ENCODE measurements around the gene CAMKMT.

Gene CAMKMT

DNA sequence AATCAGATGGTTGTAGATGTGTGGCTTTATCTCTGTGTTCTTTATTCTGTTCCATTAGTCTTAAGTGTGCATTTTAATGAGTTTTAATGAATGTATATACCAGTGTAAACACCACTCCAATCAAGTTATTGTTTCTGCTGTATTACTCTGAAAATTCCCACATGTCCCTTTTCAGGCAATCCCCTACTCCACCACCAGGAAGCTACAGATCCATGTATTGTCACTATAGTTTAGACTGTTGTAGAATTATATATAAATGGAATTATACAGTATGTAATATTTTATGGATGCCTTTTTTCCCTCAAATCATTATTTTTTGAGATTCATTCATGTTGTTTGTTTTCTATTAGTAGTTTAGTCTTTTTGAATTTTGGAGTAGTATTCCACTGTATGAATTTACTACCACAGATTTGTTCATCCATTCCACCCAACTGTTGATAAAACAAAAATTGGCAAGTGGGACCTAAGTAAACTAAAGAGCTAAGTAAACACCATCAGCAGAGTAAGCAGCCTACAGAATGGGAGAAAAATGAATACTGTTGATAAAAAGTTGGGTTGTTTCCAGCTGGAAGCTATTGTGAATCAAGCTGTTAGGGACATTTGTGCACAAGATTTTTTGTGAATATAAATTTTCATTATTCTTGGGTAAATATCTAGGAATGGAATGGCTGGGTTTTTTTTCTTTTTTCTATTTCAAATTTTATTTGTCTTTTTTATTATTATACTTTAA lies 262.0 kb downstream of the CAMKMT start:
- Histone ChIP-seq H3K4me1 (ENCODE audit: control insufficient read depth, insufficient read depth, low read length) (no peaks in the 10 kb centered on the region), H3K9ac (ENCODE audit: low read length) (no peak overlapping the region), H3K9me3 (ENCODE audit: control insufficient read depth, low read length) (no peaks in the 10 kb centered on the region), H3K4me3 (ENCODE audit: low read length) (no peak overlapping the region), H3K27me3 (ENCODE audit: control insufficient read depth, insufficient read depth, low read length) (no peaks in the 10 kb centered on the region), H3K36me3 (ENCODE audit: control insufficient read depth, insufficient read depth, low read length) (no peaks in the 10 kb centered on the region)

DNA sequence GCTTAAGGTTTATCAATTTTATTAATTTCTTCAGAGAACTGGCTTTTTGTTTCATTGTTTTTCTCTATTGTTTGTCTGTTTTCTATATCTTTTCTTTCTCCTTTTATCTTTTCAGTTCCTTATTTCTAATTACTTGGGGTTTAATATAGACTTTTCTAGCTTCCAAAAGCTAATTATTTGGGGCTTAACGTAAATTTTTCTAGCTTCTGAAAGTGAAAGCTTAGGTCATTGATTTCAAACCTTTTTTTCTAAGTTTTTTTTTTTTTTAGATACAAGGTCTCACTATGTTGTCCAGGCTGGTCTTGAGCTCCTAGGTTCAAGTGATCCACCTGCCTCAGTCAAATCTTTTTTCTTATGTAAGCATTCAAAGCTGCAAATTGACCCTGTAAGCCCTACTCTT lies 266.6 kb downstream of the CAMKMT start:
- no peaks in the 10 kb centered on the region for H3K9me3 ChIP-seq (ENCODE audit: control insufficient read depth, low read length)
- H3K4me1 ChIP-seq (ENCODE audit: control insufficient read depth, insufficient read depth, low read length) = no peaks in the 10 kb centered on the region
- no peak overlapping the region for H3K9ac ChIP-seq (ENCODE audit: low read length)
- H3K27me3 ChIP-seq (ENCODE audit: control insufficient read depth, insufficient read depth, low read length) = no peaks in the 10 kb centered on the region
- H3K4me3 ChIP-seq (ENCODE audit: low read length) = no peak overlapping the region
- H3K36me3 ChIP-seq (ENCODE audit: control insufficient read depth, insufficient read depth, low read length) = no peaks in the 10 kb centered on the region

DNA sequence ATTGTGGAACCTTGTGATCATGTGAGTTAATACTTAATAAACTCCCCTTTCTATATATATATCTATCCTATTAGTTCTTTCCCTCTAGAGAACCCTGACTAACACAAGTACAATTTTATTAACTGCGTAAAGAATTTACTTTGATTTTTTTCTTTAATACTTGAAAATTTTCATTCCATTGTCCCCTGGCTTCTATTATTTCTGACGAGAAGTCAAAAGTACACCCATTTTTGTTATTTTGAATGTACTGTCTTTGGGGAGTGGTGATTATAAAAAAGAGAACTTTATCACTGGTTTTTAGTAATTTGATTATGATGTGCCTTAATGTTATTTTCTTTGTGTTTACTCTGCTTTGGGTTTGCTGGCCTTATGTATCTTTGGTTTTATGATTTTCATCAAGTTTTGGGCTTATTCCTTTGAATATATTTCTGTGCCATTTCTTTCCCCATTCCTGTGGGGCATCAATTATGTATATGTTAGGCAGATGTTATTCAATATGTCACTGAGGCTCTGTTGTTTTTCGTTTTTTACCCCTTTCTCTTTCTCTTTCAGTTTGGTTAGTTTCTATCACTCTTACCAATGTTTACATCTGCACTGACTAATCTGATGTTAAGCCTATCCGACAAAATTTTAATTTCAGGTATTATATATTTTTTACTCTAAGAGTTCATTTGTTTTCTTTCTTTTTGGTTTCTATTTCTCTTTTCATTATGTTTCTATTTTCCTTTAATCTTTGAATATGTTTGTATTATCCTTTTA lies 271.4 kb downstream of the CAMKMT start:
- no peak overlapping the region for H3K4me3 ChIP-seq (ENCODE audit: low read length)
- H3K36me3 ChIP-seq (ENCODE audit: control insufficient read depth, insufficient read depth, low read length) = no peaks in the 10 kb centered on the region
- no peaks in the 10 kb centered on the region for H3K9me3 ChIP-seq (ENCODE audit: control insufficient read depth, low read length)
- no peak overlapping the region for H3K9ac ChIP-seq (ENCODE audit: low read length)
- no peaks in the 10 kb centered on the region for H3K27me3 ChIP-seq (ENCODE audit: control insufficient read depth, insufficient read depth, low read length)
- H3K4me1 ChIP-seq (ENCODE audit: control insufficient read depth, insufficient read depth, low read length) = no peaks in the 10 kb centered on the region

DNA sequence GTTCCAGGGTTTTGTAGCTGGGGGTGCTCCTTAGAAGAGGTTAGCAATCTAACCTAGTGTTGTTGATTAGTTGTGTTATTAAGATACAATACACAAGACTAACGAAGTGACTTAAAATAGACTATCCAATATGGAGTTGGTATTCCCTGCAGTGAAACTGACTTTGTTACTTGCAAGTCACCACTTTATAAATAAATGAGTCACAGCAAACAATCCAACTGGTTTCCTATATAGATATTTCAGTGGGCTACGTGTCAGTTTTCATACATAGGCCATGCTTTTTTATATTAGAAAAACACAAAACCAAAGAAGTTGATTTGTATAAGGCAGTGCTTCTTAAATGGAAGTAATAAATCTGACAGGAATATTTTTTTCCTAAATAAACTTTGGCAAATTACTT lies 274.0 kb downstream of the CAMKMT start:
- Histone ChIP-seq H3K27me3 (ENCODE audit: control insufficient read depth, insufficient read depth, low read length) (no peaks in the 10 kb centered on the region), H3K9ac (ENCODE audit: low read length) (no peak overlapping the region), H3K4me3 (ENCODE audit: low read length) (no peak overlapping the region), H3K36me3 (ENCODE audit: control insufficient read depth, insufficient read depth, low read length) (no peaks in the 10 kb centered on the region), H3K4me1 (ENCODE audit: control insufficient read depth, insufficient read depth, low read length) (no peaks in the 10 kb centered on the region), H3K9me3 (ENCODE audit: control insufficient read depth, low read length) (no peaks in the 10 kb centered on the region)

DNA sequence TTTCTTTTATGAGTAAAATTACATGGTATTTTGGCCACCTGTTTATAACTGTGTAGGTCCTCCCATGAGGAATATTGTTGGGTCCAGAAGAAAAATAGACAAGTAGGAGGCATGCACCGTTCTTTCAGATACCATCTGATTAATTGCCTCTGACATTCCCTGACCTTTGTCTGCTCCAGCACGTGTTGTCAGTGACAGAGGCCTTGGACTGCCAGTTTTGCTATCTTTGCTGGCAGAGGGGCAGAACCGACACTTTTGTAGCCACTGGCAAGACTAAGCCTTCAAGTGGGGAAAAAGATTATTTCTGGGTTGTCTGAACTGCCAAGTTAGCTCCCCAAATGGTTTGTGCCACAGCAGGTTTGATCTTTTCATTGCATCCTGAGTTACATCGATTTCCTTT lies 276.9 kb downstream of the CAMKMT start:
- Histone ChIP-seq H3K9me3 (ENCODE audit: control insufficient read depth, low read length) (no peaks in the 10 kb centered on the region), H3K9ac (ENCODE audit: low read length) (no peak overlapping the region), H3K4me1 (ENCODE audit: control insufficient read depth, insufficient read depth, low read length) (no peaks in the 10 kb centered on the region), H3K27me3 (ENCODE audit: control insufficient read depth, insufficient read depth, low read length) (no peaks in the 10 kb centered on the region), H3K4me3 (ENCODE audit: low read length) (no peak overlapping the region), H3K36me3 (ENCODE audit: control insufficient read depth, insufficient read depth, low read length) (no peaks in the 10 kb centered on the region)

DNA sequence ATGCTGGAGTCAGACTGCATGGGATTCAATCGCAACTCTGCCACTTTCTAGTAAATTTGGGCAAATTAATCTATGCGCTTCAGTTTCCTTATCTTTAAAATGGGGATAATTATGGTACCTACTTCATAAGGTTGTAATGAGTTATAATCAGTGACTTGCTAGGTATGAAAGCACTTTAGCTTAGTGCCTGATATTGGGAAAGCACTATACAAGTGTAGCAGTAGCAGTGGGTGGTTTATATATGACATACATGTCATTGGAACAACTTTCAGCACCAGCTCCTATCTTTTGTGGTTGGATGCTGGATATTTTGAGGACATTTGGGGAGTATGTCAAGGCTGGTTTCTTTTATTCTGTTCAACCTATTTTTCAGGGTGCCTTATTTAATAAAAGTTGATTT lies 277.7 kb downstream of the CAMKMT start:
- H3K4me1 ChIP-seq (ENCODE audit: control insufficient read depth, insufficient read depth, low read length) = no peaks in the 10 kb centered on the region
- H3K27me3 ChIP-seq (ENCODE audit: control insufficient read depth, insufficient read depth, low read length) = no peaks in the 10 kb centered on the region
- H3K4me3 ChIP-seq (ENCODE audit: low read length) = no peak overlapping the region
- H3K9ac ChIP-seq (ENCODE audit: low read length) = no peak overlapping the region
- H3K36me3 ChIP-seq (ENCODE audit: control insufficient read depth, insufficient read depth, low read length) = no peaks in the 10 kb centered on the region
- no peaks in the 10 kb centered on the region for H3K9me3 ChIP-seq (ENCODE audit: control insufficient read depth, low read length)

DNA sequence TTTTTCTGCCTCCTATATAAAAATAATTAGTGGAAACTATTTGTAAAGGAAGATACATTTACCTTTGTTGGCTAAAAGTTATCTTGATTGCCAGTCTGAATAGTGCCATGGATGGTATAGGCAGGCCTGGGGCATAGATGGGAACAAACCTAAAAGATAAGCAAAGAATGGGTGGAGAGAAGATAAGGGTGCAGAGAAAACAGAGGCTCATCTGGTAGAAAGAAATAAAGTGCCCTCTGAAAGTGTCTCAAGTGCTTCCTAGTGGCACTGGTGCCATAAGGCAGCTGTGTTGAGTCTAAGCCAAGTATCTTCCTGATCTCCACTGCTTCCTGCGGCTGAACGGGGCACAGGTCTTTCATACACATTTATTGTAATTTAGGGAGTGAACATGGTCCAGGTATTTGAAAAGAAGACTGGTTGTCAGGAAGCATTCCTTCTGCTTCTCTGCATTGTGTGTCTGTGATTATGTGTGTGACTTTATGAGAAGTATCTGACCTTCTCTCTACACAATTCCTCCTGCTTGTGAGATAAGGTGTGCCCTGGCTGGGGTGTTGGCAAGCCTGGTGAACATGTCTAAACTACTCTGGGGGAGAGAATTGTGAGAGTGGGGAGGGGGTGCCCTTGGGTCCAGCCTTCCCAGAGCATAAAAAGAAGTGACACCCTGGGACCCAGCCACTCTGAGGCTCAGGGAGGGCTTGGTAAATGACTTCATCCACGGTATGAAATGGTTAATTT lies 280.5 kb downstream of the CAMKMT start:
- H3K9me3 ChIP-seq (ENCODE audit: control insufficient read depth, low read length) = no peaks in the 10 kb centered on the region
- H3K4me3 ChIP-seq (ENCODE audit: low read length) = no peak overlapping the region
- H3K9ac ChIP-seq (ENCODE audit: low read length) = no peak overlapping the region
- H3K27me3 ChIP-seq (ENCODE audit: control insufficient read depth, insufficient read depth, low read length) = no peaks in the 10 kb centered on the region
- no peaks in the 10 kb centered on the region for H3K36me3 ChIP-seq (ENCODE audit: control insufficient read depth, insufficient read depth, low read length)
- H3K4me1 ChIP-seq (ENCODE audit: control insufficient read depth, insufficient read depth, low read length) = no peaks in the 10 kb centered on the region

DNA sequence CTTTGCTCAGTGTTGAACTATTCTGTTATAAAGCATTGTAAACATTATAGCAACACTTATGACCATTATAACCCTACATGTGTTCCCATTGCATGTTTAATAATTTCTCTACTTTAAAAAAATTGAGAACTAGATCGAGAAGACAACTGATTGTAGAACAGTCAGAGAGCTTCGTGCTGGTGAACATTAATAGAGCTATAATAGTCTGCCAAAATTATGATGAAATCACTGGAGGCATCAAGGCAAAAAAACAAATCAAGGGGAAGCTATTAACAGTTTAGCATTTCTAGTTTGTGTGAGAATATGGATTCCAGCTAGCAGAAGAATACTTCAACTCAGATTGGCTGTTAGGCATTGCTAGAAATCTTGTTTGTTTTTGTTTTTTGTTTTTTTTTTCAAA lies 284.2 kb downstream of the CAMKMT start:
- H3K36me3 ChIP-seq (ENCODE audit: control insufficient read depth, insufficient read depth, low read length) = no peaks in the 10 kb centered on the region
- no peaks in the 10 kb centered on the region for H3K27me3 ChIP-seq (ENCODE audit: control insufficient read depth, insufficient read depth, low read length)
- no peak overlapping the region for H3K4me3 ChIP-seq (ENCODE audit: low read length)
- no peak overlapping the region for H3K9ac ChIP-seq (ENCODE audit: low read length)
- no peaks in the 10 kb centered on the region for H3K9me3 ChIP-seq (ENCODE audit: control insufficient read depth, low read length)
- no peaks in the 10 kb centered on the region for H3K4me1 ChIP-seq (ENCODE audit: control insufficient read depth, insufficient read depth, low read length)

DNA sequence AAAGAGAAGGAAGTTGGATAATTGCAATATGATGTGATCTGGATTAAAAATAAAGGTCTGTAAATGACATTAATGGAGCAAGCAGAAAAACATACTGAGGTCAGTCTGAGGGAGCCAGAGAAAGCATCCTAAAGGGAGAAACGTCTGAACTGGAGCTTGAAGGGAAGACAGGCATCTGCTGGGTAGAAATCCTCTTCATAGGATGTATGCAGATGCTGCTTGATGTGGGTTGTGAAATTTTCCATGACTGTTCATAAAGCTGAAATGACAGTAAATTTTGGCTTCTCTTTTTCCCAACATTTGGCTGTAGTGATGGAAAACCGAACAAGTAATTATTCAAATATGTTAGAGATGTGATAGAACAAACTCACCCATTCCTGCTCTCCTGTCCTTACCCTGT lies 287.6 kb downstream of the CAMKMT start:
- H3K27me3 ChIP-seq (ENCODE audit: control insufficient read depth, insufficient read depth, low read length) = no peaks in the 10 kb centered on the region
- no peak overlapping the region for H3K9ac ChIP-seq (ENCODE audit: low read length)
- no peak overlapping the region for H3K4me3 ChIP-seq (ENCODE audit: low read length)
- H3K36me3 ChIP-seq (ENCODE audit: control insufficient read depth, insufficient read depth, low read length) = no peaks in the 10 kb centered on the region
- no peaks in the 10 kb centered on the region for H3K9me3 ChIP-seq (ENCODE audit: control insufficient read depth, low read length)
- no peaks in the 10 kb centered on the region for H3K4me1 ChIP-seq (ENCODE audit: control insufficient read depth, insufficient read depth, low read length)

DNA sequence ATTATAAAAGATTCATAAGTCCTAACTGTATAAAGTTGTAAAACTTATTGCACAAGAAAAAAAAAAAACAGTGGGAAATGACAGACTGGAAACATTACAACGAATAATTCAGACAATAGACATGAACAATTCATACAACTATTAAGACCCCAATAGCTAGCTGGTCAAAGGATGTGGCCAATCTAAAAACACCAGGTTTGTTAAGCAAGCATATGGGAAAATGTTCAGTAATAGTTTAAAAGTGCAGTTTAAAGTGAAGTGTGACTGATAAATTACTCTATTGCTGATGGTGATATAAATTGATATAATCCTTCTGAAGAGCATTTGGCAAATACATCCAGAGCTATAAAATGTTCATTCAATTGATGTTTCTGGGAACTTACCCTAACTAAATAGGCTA lies 289.0 kb downstream of the CAMKMT start:
- Histone ChIP-seq H3K27me3 (ENCODE audit: control insufficient read depth, insufficient read depth, low read length) (no peaks in the 10 kb centered on the region), H3K9me3 (ENCODE audit: control insufficient read depth, low read length) (no peaks in the 10 kb centered on the region), H3K9ac (ENCODE audit: low read length) (no peak overlapping the region), H3K4me3 (ENCODE audit: low read length) (no peak overlapping the region), H3K36me3 (ENCODE audit: control insufficient read depth, insufficient read depth, low read length) (no peaks in the 10 kb centered on the region), H3K4me1 (ENCODE audit: control insufficient read depth, insufficient read depth, low read length) (no peaks in the 10 kb centered on the region)

DNA sequence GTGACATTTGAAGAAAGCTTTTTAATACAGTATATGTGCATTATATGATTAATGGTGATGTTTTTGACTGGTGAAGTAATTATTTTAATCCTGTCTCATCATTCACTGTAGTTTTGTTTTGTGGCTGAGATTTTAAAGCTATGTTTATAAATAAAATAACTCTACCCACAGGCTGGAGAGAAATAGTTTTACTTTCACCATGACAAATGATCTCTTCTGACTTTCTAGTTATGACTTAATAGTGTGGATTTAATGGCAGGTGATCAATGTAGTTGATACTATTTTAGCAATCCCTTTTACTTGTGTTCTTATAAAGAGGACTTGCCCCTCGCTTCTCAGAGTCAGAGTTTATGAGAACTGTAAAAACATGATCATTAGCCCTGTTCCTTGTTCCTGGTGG lies 290.2 kb downstream of the CAMKMT start:
- no peaks in the 10 kb centered on the region for H3K9me3 ChIP-seq (ENCODE audit: control insufficient read depth, low read length)
- H3K4me1 ChIP-seq (ENCODE audit: control insufficient read depth, insufficient read depth, low read length) = no peaks in the 10 kb centered on the region
- H3K36me3 ChIP-seq (ENCODE audit: control insufficient read depth, insufficient read depth, low read length) = no peaks in the 10 kb centered on the region
- H3K4me3 ChIP-seq (ENCODE audit: low read length) = no peak overlapping the region
- H3K27me3 ChIP-seq (ENCODE audit: control insufficient read depth, insufficient read depth, low read length) = no peaks in the 10 kb centered on the region
- no peak overlapping the region for H3K9ac ChIP-seq (ENCODE audit: low read length)

DNA sequence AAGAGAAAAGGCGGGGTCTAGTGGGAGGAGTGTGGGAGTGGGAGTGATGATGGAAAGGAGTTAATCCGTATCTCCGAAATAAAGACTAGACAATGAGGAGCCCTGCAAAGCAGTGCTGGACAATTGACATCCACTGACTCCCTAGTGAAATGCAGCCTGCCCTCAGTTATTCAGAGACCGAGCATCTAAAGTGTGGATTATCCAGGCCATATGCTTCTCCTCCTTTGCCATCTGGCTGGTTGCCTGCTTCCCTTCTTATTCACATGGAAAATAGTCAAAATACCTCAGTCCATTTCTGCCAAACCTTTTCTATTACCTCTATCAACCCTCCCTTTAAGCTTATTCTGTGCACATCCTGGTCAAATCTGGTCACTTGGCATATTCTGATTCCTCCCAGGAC lies 291.0 kb downstream of the CAMKMT start:
- H3K9me3 ChIP-seq (ENCODE audit: control insufficient read depth, low read length) = no peaks in the 10 kb centered on the region
- no peaks in the 10 kb centered on the region for H3K36me3 ChIP-seq (ENCODE audit: control insufficient read depth, insufficient read depth, low read length)
- H3K9ac ChIP-seq (ENCODE audit: low read length) = no peak overlapping the region
- H3K4me3 ChIP-seq (ENCODE audit: low read length) = no peak overlapping the region
- H3K27me3 ChIP-seq (ENCODE audit: control insufficient read depth, insufficient read depth, low read length) = no peaks in the 10 kb centered on the region
- no peaks in the 10 kb centered on the region for H3K4me1 ChIP-seq (ENCODE audit: control insufficient read depth, insufficient read depth, low read length)

Data from mucosa of stomach (tissue), 1 donor.